HL-60 (cell line): ENCODE results near the gene SLC25A17.
"Not testable (repeated sequence)": the region's sequence is repeated elsewhere in the genome, so short reads cannot be mapped to it uniquely, and the experiment has no call there.

Experiments used
- DNase-seq, 2 experiments: peaks; one replicate each; pipeline ENCODE4 v3.0.0-alpha.2; 2010 to 2020; ENCODE audit warnings: low read depth in 1 of 2, low spot score in 1 of 2
- H3K27ac ChIP-seq: fragments of 250-450 bp; sonication (Bioruptor Pico); replicated peaks from 2 replicates; pipeline ENCODE4 v1.5.1; 2020; ENCODE audit warnings: mild to moderate bottlenecking, moderate library complexity
- H3K27me3 ChIP-seq: fragments of 250-450 bp; sonication (Bioruptor Pico); 2 replicates; pipeline ENCODE4 v1.5.1; 2021; ENCODE audit warnings: mild to moderate bottlenecking, moderate library complexity; ENCODE audit not compliant: insufficient read depth, poor library complexity, severe bottlenecking
- H3K4me3 ChIP-seq: replicated peaks from 2 replicates; pipeline ENCODE4 v1.5.1; 2011; ENCODE audit warnings: mild to moderate bottlenecking, control low read depth, low read length; ENCODE audit not compliant: insufficient read depth
- GABPA ChIP-seq: IDR thresholded peaks from 2 replicates; pipeline ENCODE4 v1.6.1; 2012; ENCODE audit warnings: low read depth
- POLR2AphosphoS5 ChIP-seq: IDR thresholded peaks from 2 replicates; pipeline ENCODE4 v1.6.1; 2012; ENCODE audit warnings: low read depth
- REST ChIP-seq: IDR thresholded peaks from 2 replicates; pipeline ENCODE4 v1.6.1; 2012; ENCODE audit warnings: low read depth; ENCODE audit not compliant: insufficient replicate concordance
- SPI1 ChIP-seq: IDR thresholded peaks from 2 replicates; pipeline ENCODE4 v1.6.1; 2012; ENCODE audit warnings: low read depth, mild to moderate bottlenecking, borderline replicate concordance
- TF ChIP-seq, protein P1 (sequence below): IDR thresholded peaks from one replicate; pipeline ENCODE4 v1.5.1; 2011; ENCODE audit warnings: low read length, control low read depth, inconsistent platforms; ENCODE audit not compliant: insufficient read depth

Gene SLC25A17

GRCh38 chr22:40782521-40782920 is 36.6 kb downstream of the SLC25A17 start:
- no peak overlapping the region for H3K4me3 ChIP-seq
- H3K27ac ChIP-seq = no peak overlapping the region
- no peak for DNase-seq
- TF ChIP-seq REST (no peak), POLR2AphosphoS5 (no peak)
- no peaks in the 10 kb centered on the region for H3K27me3 ChIP-seq

- H3K27ac ChIP-seq, H3K27me3 ChIP-seq, DNase-seq, H3K4me3 ChIP-seq: not testable (repeated sequence)
Observed at GRCh38 chr22:40781749-40782148, 37.4 kb downstream of the SLC25A17 start.

DNA sequence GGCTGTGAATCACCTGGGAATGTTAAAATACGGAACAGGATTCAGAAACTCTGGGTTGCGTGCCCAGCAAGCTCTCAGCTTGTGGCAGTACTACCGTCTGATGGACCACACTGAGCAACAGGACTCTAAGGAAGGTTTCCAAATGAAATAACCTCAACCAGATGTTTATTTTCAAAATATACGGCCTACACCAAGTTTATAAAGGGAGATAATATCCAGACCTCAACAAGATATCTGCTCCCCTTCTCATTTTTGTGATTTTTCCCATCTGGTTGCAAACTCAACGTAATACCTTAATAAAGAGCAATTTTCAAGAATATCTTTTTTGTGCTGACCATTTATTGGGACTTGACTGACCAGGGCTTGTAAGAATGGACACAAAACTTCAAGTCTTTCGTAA is 49.4 kb downstream of the SLC25A17 start:
- Histone ChIP-seq H3K4me3 (no peak overlapping the region), H3K27ac (no peak overlapping the region), H3K27me3 (no peaks in the 10 kb centered on the region)
- no peak for TF ChIP-seq GABPA
- TF ChIP-seq SPI1 = no peak
- no peak for TF ChIP-seq POLR2AphosphoS5
- TF ChIP-seq REST = no peak
- TF ChIP-seq, protein P1, sequence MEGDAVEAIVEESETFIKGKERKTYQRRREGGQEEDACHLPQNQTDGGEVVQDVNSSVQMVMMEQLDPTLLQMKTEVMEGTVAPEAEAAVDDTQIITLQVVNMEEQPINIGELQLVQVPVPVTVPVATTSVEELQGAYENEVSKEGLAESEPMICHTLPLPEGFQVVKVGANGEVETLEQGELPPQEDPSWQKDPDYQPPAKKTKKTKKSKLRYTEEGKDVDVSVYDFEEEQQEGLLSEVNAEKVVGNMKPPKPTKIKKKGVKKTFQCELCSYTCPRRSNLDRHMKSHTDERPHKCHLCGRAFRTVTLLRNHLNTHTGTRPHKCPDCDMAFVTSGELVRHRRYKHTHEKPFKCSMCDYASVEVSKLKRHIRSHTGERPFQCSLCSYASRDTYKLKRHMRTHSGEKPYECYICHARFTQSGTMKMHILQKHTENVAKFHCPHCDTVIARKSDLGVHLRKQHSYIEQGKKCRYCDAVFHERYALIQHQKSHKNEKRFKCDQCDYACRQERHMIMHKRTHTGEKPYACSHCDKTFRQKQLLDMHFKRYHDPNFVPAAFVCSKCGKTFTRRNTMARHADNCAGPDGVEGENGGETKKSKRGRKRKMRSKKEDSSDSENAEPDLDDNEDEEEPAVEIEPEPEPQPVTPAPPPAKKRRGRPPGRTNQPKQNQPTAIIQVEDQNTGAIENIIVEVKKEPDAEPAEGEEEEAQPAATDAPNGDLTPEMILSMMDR = no peak
- no peak for DNase-seq

- Histone ChIP-seq H3K27me3 (no peaks in the 10 kb centered on the region), H3K27ac (no peak overlapping the region), H3K4me3 (no peak overlapping the region)
- TF ChIP-seq SPI1 = no peak
- no peak for DNase-seq
Observed at GRCh38 chr22:40768206-40768605, 50.9 kb downstream of the SLC25A17 start.

DNA sequence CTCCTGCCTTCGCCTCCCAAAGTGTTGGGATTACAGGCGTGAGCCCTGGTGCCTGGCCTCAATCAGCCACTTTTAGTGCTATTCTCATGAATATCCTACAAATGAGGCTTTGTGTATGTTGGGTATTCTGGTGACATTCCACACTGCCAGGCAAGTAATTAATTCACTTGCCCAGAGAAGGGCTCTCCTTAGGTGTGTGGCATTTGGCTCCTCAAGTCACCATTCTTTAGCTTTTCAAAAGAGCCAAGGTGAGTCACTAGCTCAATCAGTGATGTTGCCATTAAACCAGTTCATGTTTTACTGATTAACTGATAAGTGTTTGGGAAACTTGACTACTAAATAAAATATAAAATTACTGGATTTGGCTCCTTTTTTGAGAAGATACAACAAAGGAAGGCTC is 52.2 kb downstream of the SLC25A17 start:
- TF ChIP-seq SPI1 (no peak), REST (no peak)
- TF ChIP-seq, protein P1 = no peak
- Histone ChIP-seq H3K27me3 (no peaks in the 10 kb centered on the region), H3K4me3 (no peak overlapping the region), H3K27ac (no peak overlapping the region)
- DNase-seq = no peak
